Measurements from ENCODE around the gene C19orf81.

Gene C19orf81

GRCh38 chr19:50686310-50687032, 37.2 kb downstream of the C19orf81 start:
- no peak for DNase-seq

DNA sequence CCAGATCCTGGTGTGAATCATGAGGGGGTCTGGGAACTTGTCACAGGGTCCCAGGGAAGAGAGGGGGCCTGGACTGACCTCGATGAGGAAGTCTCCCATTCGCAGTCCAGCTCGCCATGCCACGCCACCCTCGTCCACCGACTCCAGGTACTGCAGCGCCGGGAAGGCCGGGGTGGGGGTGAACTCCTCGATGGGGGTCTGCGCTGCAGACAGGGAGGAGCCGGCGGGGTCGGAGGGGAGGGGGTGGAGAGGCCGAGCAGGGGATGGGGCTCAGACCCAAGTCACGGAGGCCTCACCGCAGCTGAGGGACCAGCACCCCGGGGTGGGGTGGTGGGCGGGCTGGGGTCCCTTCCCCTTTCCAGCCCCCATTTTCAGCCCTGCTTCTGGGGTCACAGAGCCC, 39.5 kb downstream of the C19orf81 start:
- DNase-seq: no peak

- no peak for DNase-seq
These were observed 41.2 kb downstream of the C19orf81 start for GRCh38 chr19:50690439-50690838.

- DNase-seq: no peak
These were observed 44.1 kb downstream of the C19orf81 start for GRCh38 chr19:50693064-50693975.

DNA sequence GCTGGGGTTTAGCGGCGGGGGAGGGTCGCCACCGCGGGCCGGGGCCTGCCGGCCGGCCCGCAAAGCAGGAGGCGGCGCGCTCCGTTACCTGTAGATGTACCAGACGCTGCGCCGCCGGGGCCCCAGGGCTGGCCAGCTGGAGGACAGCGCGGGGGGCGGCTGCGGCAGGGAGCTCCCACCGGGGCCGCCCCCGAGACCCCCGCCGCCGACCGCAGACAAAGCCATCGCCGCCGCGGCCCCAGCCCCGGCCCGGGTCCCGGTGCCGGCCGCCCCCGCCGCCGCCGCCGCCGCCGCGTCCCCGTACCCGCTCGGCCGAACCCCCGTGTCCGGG, 45.5 kb downstream of the C19orf81 start:
- no peak for DNase-seq

DNA sequence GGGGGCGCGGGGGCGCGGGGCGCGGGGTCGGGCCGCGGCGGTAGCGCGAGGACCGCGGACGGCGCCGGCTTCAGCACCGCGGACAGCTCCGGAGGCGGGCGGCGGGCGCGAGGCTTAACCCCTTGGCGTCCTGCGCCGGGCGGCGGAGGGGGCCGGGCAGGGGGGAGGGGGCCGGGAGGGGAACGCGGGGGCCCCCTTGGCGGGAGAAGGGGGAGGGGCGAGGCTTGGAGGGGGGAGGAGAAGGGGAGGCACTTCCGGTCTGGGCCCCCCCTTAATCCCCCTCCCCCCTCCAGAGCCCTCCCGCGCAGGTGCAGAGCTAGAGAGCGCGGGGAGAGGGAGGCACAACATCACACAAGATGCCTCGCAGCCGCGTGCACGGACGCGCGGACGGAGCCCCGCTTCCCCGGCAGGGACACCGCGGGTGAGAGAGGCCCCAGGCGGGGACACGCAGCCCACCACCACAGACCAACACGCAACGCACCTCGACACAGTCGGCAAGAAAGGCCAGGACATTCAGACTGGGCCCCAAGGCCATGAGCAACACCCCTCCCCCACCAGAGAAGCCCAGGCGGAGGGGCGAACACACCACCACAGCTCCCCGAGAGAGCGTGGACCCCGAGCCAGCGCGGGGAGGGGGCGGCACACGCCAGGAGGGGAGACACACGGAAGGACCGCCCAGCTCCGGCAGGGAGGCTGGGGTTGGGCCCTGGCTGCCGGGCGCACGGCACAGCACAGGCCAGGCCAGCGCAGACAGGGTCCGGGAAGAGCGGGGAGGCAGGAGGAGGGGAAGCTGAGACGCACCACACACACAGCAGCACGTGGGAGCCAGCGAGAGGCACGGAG, 46.2 kb downstream of the C19orf81 start:
- DNase-seq: peak; percentile 45

GRCh38 chr19:50696094-50696483, 46.8 kb downstream of the C19orf81 start:
- no peak for DNase-seq

DNA sequence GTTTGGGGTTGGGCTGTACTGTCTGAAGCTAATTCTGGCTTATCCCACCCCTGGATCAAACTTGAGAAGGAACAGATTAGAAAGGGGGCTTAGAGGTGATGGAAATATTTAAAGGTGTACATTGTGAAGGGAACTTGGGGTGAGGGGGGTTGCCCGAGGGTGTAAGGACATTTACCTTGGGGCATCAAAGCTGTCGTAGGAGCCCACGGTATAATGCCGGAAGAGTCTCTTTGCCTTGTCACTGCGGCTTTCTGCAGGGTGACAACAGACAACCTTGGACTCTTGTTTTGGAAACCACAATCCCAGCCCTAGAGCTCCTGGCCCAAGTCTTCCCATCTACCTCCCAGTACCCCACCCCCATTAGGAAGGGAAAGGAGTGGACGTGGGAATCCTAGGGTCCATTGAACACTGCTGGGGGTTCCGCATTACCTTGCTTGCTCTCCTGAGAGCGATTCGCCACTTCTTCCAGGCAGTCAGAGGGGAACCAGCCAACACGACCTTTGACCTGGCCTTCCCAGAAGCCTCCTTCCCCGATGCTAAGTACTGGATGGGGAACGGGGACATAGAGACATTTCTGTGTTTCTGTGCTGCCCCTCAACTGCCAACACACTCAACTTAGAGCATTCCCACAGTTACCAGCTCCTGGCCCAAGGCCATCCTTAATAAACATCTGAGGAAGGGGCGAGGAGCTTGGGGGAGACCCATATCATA, 48.3 kb downstream of the C19orf81 start:
- no peak for DNase-seq

- no peak for DNase-seq
These were observed 52.2 kb downstream of the C19orf81 start for GRCh38 chr19:50701367-50701985.

DNA sequence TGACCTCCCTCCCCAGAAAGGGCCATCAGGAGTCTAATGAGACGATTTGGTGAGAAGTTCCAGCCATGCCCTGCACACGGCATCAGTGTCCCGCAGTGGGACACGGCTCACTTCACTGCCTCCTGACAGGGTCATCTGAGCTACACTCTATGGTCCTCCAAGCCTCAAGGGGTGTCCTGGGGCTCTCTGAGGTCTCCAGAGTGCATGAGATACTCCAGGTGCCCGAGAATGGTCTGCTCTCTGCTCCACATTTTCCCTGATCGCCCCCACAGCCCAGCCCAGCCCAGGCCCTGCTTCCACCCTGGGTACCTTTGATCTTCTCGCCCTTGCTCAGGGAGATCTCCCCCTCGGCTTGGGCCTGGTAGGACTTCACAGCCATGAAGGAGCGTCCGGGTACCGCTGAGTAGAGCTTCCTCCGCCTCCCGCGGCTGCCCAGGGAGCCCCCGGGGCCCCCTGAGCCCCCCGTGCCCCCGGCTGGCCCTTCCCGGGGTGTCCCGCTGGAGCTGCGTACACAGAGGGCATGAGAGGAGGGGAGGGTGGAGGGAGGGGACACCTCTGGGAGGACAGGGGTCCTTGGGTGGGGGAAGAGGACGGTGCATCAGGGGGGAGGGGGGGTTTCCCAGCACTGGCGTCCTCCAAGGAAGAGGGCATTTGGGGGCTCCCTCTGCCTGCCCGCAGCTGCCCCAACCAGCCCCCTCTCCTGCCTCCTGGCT, 53.1 kb downstream of the C19orf81 start:
- DNase-seq: no peak

DNA sequence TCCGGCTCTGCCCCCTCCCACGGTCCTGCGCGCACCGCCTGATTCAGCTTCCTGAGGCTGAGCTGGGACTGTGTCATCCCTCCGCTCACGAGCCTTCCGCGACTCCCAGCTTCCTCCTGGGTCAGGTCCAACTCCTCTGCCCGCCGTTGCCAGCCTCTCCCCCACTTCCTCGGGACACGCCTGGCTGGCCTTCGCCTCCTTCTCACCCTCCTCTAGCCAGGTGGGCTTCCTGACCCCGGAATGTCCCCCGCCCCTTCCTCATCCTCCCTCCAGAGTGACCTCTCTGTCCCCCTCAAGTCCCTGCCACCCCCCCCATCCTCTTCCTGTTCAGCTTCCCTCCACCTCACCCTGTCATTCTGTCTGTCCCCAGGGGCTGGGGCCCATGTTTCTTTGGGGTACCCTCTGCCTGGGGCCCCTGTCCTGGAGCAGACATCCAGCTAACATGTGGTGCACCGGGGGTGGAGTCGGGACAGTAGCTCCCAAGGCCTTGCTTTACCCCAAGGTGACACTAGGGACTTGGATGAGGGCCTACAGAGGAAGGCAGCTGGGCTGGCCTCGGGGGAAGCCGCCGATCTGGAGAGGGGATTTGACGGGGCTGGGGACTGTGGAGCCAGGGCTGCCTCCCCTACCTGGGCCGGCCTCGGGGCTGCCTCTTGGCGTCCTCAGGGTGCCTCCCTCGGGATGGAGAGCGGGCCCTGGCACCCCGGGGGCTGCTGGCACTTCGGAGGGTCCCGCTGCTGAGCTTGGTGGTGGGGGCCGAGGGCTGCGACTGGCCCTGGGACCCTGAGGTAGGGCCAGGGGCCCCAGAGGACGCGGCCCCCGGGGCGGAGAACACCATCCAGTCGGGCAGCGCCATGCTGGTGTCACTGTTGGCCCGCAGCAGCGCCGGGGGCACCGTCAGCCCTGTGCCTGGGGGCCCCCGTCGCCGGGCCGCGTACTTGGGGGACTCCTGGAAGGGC, 53.9 kb downstream of the C19orf81 start:
- DNase-seq: no peak

DNA sequence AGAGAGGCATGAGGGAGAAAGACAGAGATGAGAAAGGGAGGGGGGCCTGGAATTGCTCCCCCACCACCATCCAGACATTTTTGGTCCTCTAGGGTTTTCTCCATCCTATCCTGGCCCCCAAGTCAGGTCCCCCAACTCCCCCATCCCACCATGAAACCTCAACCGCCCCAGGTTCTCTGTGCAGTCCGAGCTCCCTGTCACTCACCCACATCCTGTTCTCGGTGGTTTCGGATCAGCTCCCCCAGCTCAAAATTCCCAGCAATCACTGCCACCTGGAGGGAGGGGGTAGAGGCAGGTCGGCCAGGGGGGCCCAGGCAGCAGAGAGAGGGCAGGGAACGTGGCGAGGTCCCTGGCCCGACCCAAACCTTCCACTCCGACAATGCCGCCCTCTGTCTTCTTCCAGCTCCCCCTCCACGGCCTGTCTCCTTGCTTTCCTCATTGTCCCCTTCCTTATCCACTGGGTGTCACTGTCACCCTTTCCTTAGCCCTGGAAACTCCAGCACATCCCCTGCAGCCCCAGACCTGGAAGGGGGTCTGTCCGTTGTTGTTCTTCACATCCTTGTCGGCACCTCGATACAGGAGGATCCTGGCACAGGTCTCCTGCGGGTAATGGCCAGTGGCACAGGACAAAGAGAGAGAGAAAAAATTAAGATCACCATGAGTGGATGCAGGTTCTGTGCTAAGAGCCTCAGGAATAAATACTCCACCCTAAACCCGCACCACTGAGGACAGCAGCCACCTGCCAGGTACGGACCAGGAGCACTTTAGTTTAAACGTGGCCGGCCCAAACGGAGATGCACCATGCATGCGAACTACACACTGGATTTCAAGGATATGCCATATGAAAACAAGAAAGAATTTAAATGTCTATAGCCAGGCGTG, 54.9 kb downstream of the C19orf81 start:
- no peak for DNase-seq

GRCh38 chr19:50705422-50706019, 56.3 kb downstream of the C19orf81 start:
- DNase-seq: peak; percentile 81

GRCh38 chr19:50706387-50706786, 57.1 kb downstream of the C19orf81 start:
- DNase-seq: no peak

- DNase-seq: no peak
These were observed 59.1 kb downstream of the C19orf81 start for GRCh38 chr19:50708179-50708879.

Data from hematopoietic multipotent progenitor cell treated with erythropoietin and hydrocortisone succinate and interleukin-3 and kit ligand, for 6 days (in vitro differentiated cells).